Tibial nerve (tissue), 4 donors: ENCODE results near the gene UBE2G1. TPM values are rescaled to one million over a fixed set of nuclear protein-coding genes. Genes with fewer than 3 reads are reported as not detected.
A peak's percentile ranks its signal among the peaks of the same experiment; 100 is the strongest.
"Not testable (repeated sequence)": the region's sequence is repeated elsewhere in the genome, so short reads cannot be mapped to it uniquely, and the experiment has no call there.

ENCODE experiments used
- DNase-seq, 2 donors: peaks; one replicate each; pipeline ENCODE4 v3.0.0-alpha.2; 2019; ENCODE audit warnings: low spot score in 2 of 2
- H3K27ac ChIP-seq, 4 donors: fragments of 200-600 bp; sonication (generic) in 3 of 4; one replicate each; pipeline ENCODE4 v1.5.1; 2017 to 2019; ENCODE audit warnings: mild to moderate bottlenecking in 1 of 4
- H3K27me3 ChIP-seq, 2 donors: fragments of 200-600 bp; sonication (generic) in 1 of 2; one replicate each; pipeline versions ENCODE4 v1.5.1 to v1.6.0; 2017 to 2019
- H3K36me3 ChIP-seq, 3 donors: fragments of 200-600 bp; sonication (generic); one replicate each; pipeline ENCODE4 v1.5.1; 2018 to 2019
- H3K4me1 ChIP-seq, 4 donors: fragments of 200-600 bp; sonication (generic) in 3 of 4; one replicate each; pipeline ENCODE4 v1.5.1; 2017 to 2019
- H3K4me3 ChIP-seq, 4 donors: fragments of 200-600 bp; sonication (generic) in 3 of 4; one replicate each; pipeline ENCODE4 v1.5.1; 2017 to 2019; ENCODE audit warnings: mild to moderate bottlenecking in 1 of 4, moderate library complexity in 1 of 4
- H3K9me3 ChIP-seq, 4 donors: fragments of 200-600 bp; sonication (generic) in 3 of 4; one replicate each; pipeline ENCODE4 v1.5.1; 2017 to 2019
- EP300 ChIP-seq, 2 donors: sonication (generic); formaldehyde crosslinking; IDR thresholded peaks; one replicate each; pipeline ENCODE4 v1.6.1; 2017; ENCODE audit warnings: antibody characterized with exemption in 2 of 2, mild to moderate bottlenecking in 1 of 2
- POLR2A ChIP-seq, 2 donors: fragments of 450-650 bp; IDR thresholded peaks; one replicate each; pipeline ENCODE4 v1.6.1; 2017; ENCODE audit warnings: antibody characterized with exemption in 2 of 2, mild to moderate bottlenecking in 2 of 2, moderate library complexity in 2 of 2
- WGBS, 2 donors: methylation state at CpG; one replicate each; pipeline ENCODE4 v1.1.5; 2018; 5-methylcytosine and 5-hydroxymethylcytosine counted together
- total RNA-seq, 4 donors: library from RNA; depleted of rRNA; stranded (reverse); fragments of >200 nt; gene quantifications; one replicate each; pipeline ENCODE4 v1.1.0, GENCODE V29; 2016
- TF ChIP-seq, protein P1 (sequence below), 5 experiments: fragments of 200-600 bp in 3 of 5; fragments of 450-650 bp in 2 of 5; sonication (generic) in 3 of 5; IDR thresholded peaks; one replicate each; pipeline ENCODE4 v1.5.1; 2016 to 2019; ENCODE audit warnings: antibody characterized with exemption in 5 of 5, mild to moderate bottlenecking in 3 of 5, moderate library complexity in 2 of 5

The UBE2G1 gene
- total RNA-seq, 4 donors from 2014 or later, result 30.4 to 50.7 (median 38.3) TPM

DNA sequence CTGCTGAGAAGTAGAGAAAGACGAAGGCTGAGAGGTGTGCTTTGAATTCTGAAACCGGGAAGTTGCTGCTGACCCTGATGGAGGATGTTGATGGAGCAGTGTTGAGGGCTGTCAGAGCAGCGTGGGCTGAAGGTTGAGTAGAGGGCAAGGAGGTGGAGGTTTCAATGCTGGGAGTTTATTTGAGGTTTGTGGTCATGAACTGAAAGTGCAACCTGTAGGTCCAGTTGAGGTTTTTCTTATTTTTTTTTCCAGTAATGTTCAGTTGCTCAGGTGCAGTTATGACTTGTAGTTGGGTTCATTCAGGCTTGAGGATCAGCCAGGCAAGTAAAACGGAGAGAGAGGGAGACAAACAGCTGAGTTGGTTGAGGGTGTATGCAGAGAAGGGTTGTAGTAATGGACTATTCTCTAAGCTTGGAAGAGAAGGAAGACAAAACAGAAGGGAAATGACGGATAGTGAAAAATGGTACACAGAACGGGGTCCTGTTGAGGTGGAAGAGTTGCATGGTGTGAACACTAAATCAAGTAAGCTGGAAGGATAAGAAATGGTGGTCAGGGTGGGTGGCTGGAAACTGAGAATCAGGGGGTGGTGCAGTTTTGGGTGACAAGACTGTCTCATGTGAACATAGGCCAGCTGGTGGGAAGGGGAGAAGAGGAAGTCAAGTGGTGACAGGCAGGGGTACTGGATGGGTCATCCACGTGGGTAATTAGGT lies 8.7 kb upstream of the UBE2G1 start:
- TF ChIP-seq POLR2A (IDR thresholded peaks at IDR 0.05) (no peak), EP300 (IDR thresholded peaks at IDR 0.05) (no peak)
- TF ChIP-seq, protein P1, sequence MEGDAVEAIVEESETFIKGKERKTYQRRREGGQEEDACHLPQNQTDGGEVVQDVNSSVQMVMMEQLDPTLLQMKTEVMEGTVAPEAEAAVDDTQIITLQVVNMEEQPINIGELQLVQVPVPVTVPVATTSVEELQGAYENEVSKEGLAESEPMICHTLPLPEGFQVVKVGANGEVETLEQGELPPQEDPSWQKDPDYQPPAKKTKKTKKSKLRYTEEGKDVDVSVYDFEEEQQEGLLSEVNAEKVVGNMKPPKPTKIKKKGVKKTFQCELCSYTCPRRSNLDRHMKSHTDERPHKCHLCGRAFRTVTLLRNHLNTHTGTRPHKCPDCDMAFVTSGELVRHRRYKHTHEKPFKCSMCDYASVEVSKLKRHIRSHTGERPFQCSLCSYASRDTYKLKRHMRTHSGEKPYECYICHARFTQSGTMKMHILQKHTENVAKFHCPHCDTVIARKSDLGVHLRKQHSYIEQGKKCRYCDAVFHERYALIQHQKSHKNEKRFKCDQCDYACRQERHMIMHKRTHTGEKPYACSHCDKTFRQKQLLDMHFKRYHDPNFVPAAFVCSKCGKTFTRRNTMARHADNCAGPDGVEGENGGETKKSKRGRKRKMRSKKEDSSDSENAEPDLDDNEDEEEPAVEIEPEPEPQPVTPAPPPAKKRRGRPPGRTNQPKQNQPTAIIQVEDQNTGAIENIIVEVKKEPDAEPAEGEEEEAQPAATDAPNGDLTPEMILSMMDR (IDR thresholded peaks at IDR 0.05), result no peak
- Histone ChIP-seq H3K9me3 (no peaks in the 10 kb centered on the region), H3K27ac (no peak overlapping the region), H3K36me3 (no peaks in the 10 kb centered on the region), H3K27me3 (no peaks in the 10 kb centered on the region), H3K4me3 (no peak overlapping the region), H3K4me1 (no peaks in the 10 kb centered on the region)
- DNase-seq, result no peak
- WGBS, 2 donors, result 64 to 68% methylated on average over 7 of the region's 7 CpGs

DNA sequence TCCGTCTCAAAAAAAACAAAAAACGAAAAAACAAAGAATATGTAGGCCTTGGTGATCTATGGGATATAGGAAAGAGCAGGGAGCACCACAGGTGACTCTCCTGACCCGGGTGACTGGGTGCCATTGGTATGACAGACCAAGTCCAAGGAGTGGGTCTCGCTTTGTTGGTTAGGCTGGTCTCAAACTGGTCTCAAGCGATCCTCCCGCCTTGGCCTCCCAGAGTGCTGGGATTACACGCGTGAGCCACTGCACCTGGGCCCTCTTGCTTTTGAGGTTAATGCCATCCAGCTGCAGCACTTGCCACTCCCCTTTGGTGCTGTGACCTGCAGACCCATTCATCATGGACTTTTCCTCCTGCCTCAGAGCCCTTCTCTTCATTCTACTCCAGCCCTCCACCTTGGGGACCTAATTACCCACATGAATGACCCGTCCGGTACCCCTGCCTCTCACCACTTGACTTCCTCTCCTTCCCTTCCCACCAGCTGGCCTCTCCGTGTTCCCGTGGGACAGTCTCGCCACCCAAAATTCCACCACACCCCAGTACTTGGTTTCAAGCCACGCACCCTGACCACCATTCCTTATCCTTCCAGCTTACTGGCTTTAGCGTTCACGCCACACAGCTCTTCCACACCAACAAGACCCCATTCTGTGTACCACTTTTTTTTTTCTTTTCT lies 3.2 kb upstream of the UBE2G1 start:
- DNase-seq, result no peak
- 87 to 92% methylated on average over 16 of the region's 16 CpGs for WGBS, 2 donors

DNA sequence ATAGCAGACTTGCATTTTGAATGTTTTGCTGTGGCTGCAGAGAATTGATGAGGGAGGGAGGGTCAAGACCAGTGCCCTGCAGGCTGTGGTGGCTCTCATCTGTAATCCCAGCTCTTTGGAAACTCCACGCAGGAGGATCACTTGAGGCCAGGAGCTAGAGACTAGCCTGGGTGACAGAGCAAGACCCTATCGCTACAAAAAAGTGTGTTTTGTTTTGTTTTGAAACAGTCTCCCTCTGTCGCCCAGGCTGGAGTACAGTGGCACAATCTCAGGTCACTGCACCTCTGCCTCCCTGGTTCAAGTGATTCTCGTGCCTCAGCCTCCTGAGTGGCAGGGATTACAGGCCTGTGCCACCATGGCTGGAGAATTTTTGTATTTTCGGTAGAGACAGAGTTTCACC lies 1.9 kb upstream of the UBE2G1 start:
- Histone ChIP-seq H3K27ac (no peak overlapping the region), H3K36me3 (no peaks in the 10 kb centered on the region), H3K27me3 (no peaks in the 10 kb centered on the region), H3K4me3 (no peak overlapping the region), H3K4me1 (peaks cover 0 to 17% (median 6%) of the 10 kb centered on the region in 4 donors), H3K9me3 (no peaks in the 10 kb centered on the region)
- DNase-seq, result no peak
- WGBS, 2 donors, result 77 to 88% methylated on average over 5 of the region's 5 CpGs
- no peak for TF ChIP-seq EP300 (IDR thresholded peaks at IDR 0.05)
- TF ChIP-seq, protein P1 (IDR thresholded peaks at IDR 0.05), result no peak
- no peak for TF ChIP-seq POLR2A (IDR thresholded peaks at IDR 0.05)

More for the DNA sequence above, 3.2 kb upstream of the UBE2G1 start:
- Histone ChIP-seq H3K4me1 (peaks cover 0 to 8% (median 2%) of the 10 kb centered on the region in 4 donors), H3K4me3 (no peak overlapping the region), H3K9me3 (no peaks in the 10 kb centered on the region), H3K27me3 (no peaks in the 10 kb centered on the region), H3K27ac (no peak overlapping the region), H3K36me3 (no peaks in the 10 kb centered on the region)
- TF ChIP-seq EP300 (IDR thresholded peaks at IDR 0.05), result no peak
- no peak for TF ChIP-seq POLR2A (IDR thresholded peaks at IDR 0.05)
- TF ChIP-seq, protein P1 (IDR thresholded peaks at IDR 0.05), result no peak

DNA sequence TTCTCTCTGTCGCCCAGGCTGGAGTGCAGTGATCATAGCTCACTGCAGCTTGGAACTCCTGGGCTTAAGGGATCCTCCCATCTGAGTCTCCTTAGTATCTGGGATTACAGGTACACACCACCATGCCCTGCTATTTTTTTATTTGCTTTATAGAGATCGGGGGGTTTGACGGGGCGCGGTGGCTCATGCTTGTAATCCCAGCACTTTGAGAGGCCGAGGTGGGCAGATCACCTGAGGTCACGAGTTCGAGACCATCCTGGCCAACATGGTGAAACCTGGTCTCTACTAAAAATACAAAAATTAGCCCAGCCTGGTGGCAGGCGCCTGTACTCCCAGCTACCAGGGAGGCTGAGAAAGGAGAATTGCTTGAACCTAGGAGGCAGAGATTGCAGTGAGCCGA lies 702 bp upstream of the UBE2G1 start:
- H3K27me3 ChIP-seq, H3K36me3 ChIP-seq, DNase-seq, H3K9me3 ChIP-seq: not testable (repeated sequence)
- WGBS, 2 donors, result 94 to 96% methylated on average over 10 of the region's 10 CpGs
- H3K27ac ChIP-seq, result peak overlapping the region; percentile 88 to 98 (median 94)
- H3K4me1 ChIP-seq, result peaks cover 0 to 28% (median 6%) of the 10 kb centered on the region in 4 donors
- H3K4me3 ChIP-seq, result peak overlapping the region in 2 of 4 donors; percentile 93 to 99

DNA sequence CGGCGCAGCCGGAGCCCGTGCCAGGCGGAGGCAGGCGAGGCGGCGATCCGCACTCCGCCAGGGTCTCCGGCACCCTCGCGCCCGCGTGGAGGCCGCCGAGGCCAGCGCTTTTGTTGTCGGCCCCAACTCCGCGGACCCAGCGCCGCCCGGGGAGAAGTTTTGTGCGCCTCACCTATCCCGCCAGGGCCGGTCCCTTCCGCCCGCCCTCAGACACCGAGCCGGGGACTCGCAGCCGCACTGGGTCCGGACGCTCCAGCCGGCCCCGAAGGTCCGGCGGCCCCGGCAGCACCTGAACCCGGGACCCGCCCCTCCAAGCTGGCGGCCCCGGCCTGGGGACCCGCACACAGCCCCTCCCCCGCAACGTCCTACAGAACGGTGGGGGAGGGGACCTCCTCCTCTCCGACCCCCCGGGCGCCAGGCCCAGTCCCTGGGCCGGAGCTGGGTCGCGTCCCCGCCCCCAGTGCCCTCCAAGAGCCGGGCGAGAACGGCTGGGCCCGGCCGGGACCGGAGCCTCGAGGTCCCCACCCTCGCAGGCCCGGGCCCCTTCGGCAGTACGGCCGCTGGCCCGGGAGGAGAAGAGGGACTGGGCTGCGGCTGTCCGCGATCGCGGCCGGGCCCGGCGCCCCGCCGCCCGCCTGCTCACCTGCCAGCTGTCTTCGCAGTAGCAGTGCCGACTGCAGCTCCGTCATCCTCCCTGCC lies 698 bp downstream of the UBE2G1 start:
- TF ChIP-seq, protein P1 (IDR thresholded peaks at IDR 0.05), result no peak
- TF ChIP-seq EP300 (IDR thresholded peaks at IDR 0.05) (no peak), POLR2A (IDR thresholded peaks at IDR 0.05) (no peak)
- Histone ChIP-seq H3K36me3 (no peaks in the 10 kb centered on the region), H3K27me3 (no peaks in the 10 kb centered on the region), H3K9me3 (no peaks in the 10 kb centered on the region), H3K4me3 (peak overlapping the region; percentile 82 to 99 (median 96)), H3K27ac (peak overlapping the region; percentile 88 to 98 (median 94)), H3K4me1 (peaks cover 0 to 35% (median 7%) of the 10 kb centered on the region in 4 donors)
- WGBS, 2 donors, result 0% methylated on average over 14 to 17 of the region's 82 CpGs
- DNase-seq, result no peak
